Smooth muscle cell (in vitro differentiated cells): ENCODE results near the gene IQCH. TPM values are rescaled to one million over a fixed set of nuclear protein-coding genes. Genes with fewer than 3 reads are reported as not detected.

Experiments used
- DNase-seq: peaks from one replicate; lab custom pipeline; 2025; ENCODE audit not compliant: unreplicated experiment; lab: John Stamatoyannopoulos, UW
- H2AFZ ChIP-seq: fragments of 200-600 bp; sonication (generic); 2 replicates; pipeline ENCODE4 v1.6.0; 2016; ENCODE audit warnings: antibody characterized with exemption, low read depth, mild to moderate bottlenecking
- H3F3A ChIP-seq: fragments of 200-600 bp; sonication (generic); 2 replicates; pipeline ENCODE4 v1.6.0; 2017; ENCODE audit warnings: antibody characterized with exemption, low read depth
- H3K27ac ChIP-seq: fragments of 200-600 bp; sonication (generic); 2 replicates; pipeline ENCODE4 v1.5.1; 2016; ENCODE audit warnings: low read depth, mild to moderate bottlenecking
- H3K27me3 ChIP-seq: fragments of 200-600 bp; sonication (generic); 2 replicates; pipeline ENCODE4 v1.6.1; 2016; ENCODE audit warnings: low read depth, mild to moderate bottlenecking
- H3K36me3 ChIP-seq: fragments of 200-600 bp; sonication (generic); 2 replicates; pipeline ENCODE4 v1.5.1; 2016; ENCODE audit warnings: low read depth
- H3K4me1 ChIP-seq: fragments of 200-600 bp; sonication (generic); 2 replicates; pipeline ENCODE4 v1.5.1; 2016; ENCODE audit warnings: low read depth
- H3K4me2 ChIP-seq: fragments of 200-600 bp; sonication (generic); 2 replicates; pipeline ENCODE4 v1.6.0; 2016; ENCODE audit warnings: mild to moderate bottlenecking
- H3K4me3 ChIP-seq: fragments of 200-600 bp; sonication (generic); 2 replicates; pipeline ENCODE4 v1.5.1; 2016; ENCODE audit warnings: mild to moderate bottlenecking
- H3K79me2 ChIP-seq: fragments of 200-600 bp; sonication (generic); 2 replicates; pipeline ENCODE4 v1.6.0; 2016; ENCODE audit warnings: low read depth, mild to moderate bottlenecking
- H3K9ac ChIP-seq: fragments of 200-600 bp; sonication (generic); 2 replicates; pipeline ENCODE4 v1.6.0; 2016; ENCODE audit warnings: low read depth
- H3K9me3 ChIP-seq: fragments of 200-600 bp; sonication (generic); replicated peaks from 2 replicates; pipeline ENCODE4 v1.5.1; 2016; ENCODE audit warnings: low read depth
- H4K20me1 ChIP-seq: fragments of 200-600 bp; sonication (generic); 2 replicates; pipeline ENCODE4 v1.6.0; 2016; ENCODE audit warnings: low read depth
- WGBS: methylation state at CpG from one replicate; pipeline ENCODE4 v1.1.7; 2016; ENCODE audit warnings: low lambda C conversion rate; 5-methylcytosine and 5-hydroxymethylcytosine counted together
- polyA plus RNA-seq: library from polyadenylated mRNA; unstranded; fragments of >200 nt; fragmentation: Nextera tagmentation; extraction: Ambion mirVana; gene quantifications from 2 replicates; pipeline ENCODE4 v1.2.1, GENCODE V29; 2016
- total RNA-seq: library from RNA; depleted of rRNA; stranded (reverse); fragments of >200 nt; gene quantifications from 2 replicates; pipeline ENCODE4 v1.2.3, GENCODE V29; 2014
- TF ChIP-seq, protein P1 (sequence below): fragments of 200-600 bp; sonication (generic); IDR thresholded peaks from 2 replicates; pipeline ENCODE4 v1.5.1; 2017; ENCODE audit warnings: borderline replicate concordance, mild to moderate bottlenecking, antibody characterized with exemption; ENCODE audit not compliant: insufficient read depth, poor library complexity, severe bottlenecking

Gene IQCH
- total and polyA plus RNA-seq, 2 experiments from 2014 or later, result 0.86 to 2.9 TPM

DNA sequence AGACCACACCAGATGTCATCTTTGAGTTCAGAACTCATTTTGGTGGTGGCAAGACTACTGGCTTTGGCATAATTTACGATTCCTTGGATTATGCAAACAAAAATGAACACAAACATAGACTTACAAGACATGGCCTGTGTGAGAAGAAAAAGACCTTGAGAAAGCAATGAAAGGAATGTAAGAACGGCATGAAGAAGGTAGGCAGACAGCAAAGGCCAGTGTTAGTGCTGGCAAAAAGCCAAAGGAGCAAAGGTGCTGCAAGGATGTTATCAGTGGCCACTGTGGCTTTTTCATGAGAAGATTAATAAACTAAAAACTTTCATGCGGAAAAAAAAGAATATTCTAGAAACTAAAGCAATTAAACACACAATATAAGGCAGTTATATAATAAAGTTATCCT is 22.0 kb upstream of the IQCH start:
- H3K4me2 ChIP-seq, result no peak overlapping the region
- no peaks in the 10 kb centered on the region for H3F3A ChIP-seq
- H3K79me2 ChIP-seq, result peaks cover 10% of the 10 kb centered on the region
- H3K9me3 ChIP-seq, result no peaks in the 10 kb centered on the region
- no peak overlapping the region for H2AFZ ChIP-seq
- H3K27me3 ChIP-seq, result no peaks in the 10 kb centered on the region
- no peaks in the 10 kb centered on the region for H3K4me1 ChIP-seq
- H3K27ac ChIP-seq, result no peak overlapping the region
- 89% methylated on average over 3 of the region's 3 CpGs for WGBS
- TF ChIP-seq, protein P1, sequence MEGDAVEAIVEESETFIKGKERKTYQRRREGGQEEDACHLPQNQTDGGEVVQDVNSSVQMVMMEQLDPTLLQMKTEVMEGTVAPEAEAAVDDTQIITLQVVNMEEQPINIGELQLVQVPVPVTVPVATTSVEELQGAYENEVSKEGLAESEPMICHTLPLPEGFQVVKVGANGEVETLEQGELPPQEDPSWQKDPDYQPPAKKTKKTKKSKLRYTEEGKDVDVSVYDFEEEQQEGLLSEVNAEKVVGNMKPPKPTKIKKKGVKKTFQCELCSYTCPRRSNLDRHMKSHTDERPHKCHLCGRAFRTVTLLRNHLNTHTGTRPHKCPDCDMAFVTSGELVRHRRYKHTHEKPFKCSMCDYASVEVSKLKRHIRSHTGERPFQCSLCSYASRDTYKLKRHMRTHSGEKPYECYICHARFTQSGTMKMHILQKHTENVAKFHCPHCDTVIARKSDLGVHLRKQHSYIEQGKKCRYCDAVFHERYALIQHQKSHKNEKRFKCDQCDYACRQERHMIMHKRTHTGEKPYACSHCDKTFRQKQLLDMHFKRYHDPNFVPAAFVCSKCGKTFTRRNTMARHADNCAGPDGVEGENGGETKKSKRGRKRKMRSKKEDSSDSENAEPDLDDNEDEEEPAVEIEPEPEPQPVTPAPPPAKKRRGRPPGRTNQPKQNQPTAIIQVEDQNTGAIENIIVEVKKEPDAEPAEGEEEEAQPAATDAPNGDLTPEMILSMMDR, result no peak
- no peak overlapping the region for H3K9ac ChIP-seq
- H3K4me3 ChIP-seq, result no peak overlapping the region
- peaks cover 18% of the 10 kb centered on the region for H4K20me1 ChIP-seq
- H3K36me3 ChIP-seq, result no peaks in the 10 kb centered on the region
- DNase-seq, result no peak

DNA sequence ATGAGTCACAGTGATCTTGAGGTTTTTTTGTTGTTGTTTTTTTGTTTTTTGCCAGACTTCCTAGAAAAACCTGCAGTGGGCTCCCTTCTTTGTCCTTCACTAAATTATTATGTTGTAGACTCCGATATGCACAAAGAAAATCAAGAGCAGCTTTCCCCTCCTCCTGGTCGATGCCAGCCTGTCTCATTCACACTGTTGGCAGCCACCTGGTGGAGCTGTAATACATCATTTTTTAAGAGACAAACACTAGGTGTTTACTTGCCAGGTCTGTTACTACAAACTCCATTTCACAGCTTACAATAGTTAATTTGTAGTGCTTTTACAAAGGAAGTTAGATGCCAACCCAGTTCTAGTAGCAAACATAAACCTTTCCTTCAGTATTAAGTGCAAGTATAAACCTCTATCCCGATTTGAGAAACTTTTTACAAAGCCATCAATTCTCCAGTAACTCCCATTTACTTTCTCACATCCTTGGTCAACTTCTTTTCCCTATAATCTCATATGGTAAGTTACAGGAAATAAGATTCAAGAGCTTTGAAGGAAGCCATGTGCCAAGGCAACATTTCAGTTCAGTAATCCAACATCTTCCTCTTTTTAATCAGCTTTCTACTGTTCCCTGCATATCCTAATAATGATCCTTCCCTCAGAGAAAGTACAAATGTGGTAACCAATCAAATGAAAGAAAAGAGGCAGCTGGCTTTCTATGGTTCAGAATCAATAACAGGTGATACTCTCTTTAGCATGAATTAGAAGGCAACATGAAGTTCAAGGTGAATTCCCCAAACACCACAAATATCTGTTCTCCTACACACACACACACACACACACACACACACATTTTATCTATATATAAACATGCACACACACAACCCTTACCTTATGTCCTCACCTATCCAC is 14.1 kb upstream of the IQCH start:
- no peak for DNase-seq
- Histone ChIP-seq H3K9me3 (no peaks in the 10 kb centered on the region), H3K4me2 (no peak overlapping the region), H3K4me1 (peaks cover 5% of the 10 kb centered on the region), H3F3A (no peaks in the 10 kb centered on the region), H3K9ac (no peak overlapping the region), H3K27ac (no peak overlapping the region), H3K79me2 (peaks cover 56% of the 10 kb centered on the region), H3K36me3 (no peaks in the 10 kb centered on the region), H3K27me3 (no peaks in the 10 kb centered on the region), H4K20me1 (peaks cover 73% of the 10 kb centered on the region), H2AFZ (no peak overlapping the region), H3K4me3 (no peak overlapping the region)
- TF ChIP-seq, protein P1, result no peak
- 73% methylated on average over 3 of the region's 3 CpGs for WGBS

DNA sequence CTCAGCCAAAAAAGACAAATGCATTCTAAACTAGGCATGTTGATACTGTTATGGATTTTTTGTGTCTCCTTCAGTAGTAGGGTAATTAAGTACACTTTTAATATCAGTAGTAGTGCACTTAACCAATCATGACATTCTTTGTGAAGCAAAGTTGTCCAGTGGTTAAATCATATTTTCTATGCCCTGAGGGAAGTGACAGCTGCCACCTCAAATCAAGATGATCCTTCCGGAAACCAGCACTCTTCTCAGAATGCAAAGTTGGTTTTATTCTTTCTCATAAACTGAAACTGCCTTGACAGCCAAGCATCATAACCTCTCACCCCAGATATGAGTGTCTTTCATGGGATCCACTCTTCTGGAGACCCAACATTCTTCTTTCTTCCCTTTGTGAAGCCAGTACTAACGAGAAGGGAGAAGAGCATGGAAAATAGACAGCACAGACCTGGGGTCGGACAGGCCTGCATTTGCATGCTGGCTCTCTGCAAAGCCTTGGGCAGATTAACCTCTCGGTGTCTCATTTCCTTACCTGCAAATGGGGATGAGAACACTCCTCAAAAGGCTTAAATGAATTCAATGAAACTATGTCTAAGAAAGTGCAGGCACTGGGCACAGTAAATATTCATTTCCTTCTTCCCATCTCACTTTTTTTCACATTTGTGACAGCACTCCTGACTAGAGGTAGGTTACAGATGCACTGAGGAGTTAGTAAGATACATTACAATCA is 13.3 kb upstream of the IQCH start:
- Histone ChIP-seq H3K79me2 (peaks cover 56% of the 10 kb centered on the region), H3K9ac (no peak overlapping the region), H3K36me3 (no peaks in the 10 kb centered on the region), H4K20me1 (peaks cover 67% of the 10 kb centered on the region), H3K4me3 (no peak overlapping the region), H3K27me3 (no peaks in the 10 kb centered on the region), H2AFZ (no peak overlapping the region), H3K9me3 (no peaks in the 10 kb centered on the region), H3K4me1 (peaks cover 5% of the 10 kb centered on the region), H3K4me2 (no peak overlapping the region), H3K27ac (no peak overlapping the region), H3F3A (no peaks in the 10 kb centered on the region)
- DNase-seq, result no peak
- TF ChIP-seq, protein P1, result no peak
- WGBS, result 63% methylated on average over 4 of the region's 4 CpGs
